ENCODE results near the gene CCT5.

Gene CCT5

DNA sequence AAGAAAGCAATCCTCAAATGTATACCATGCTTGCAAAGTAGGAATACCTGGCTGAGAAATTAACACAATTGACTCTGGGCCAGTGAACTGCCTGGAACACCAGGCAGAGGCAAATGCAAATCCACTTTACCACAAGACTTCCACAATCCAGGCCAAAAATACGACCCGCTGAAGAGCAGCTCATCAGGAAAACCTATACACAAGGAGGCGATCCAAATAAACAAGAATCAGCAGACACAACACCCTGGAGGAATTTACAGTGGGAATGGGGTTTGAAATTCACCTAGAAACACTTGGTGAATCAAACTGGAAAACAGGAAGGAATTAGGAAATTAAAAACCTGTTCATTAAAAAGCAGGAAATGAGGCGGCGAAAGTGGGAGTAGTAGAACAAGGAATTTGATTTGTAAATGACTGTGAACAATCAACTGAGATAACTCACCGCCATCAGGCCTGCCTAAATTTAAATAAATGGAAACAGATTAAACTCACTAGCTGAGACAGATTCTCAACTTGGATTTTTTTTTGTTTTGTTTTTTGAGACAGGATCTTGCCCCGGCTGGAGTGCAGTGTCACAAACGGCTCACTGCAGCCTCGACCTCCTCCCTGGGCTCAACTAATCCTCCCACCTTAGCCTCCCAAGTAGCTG is 41.7 kb downstream of the CCT5 start:
- no peak overlapping the region for H2BK5ac ChIP-seq (ENCODE audit: low read length)
- H3K4ac ChIP-seq (ENCODE audit: low read depth, low read length): no peak overlapping the region
- no peak overlapping the region for H3K56ac ChIP-seq (ENCODE audit: low read length)
- H3K79me2 ChIP-seq (ENCODE audit: control insufficient read depth, insufficient read depth, low read length): no peaks in the 10 kb centered on the region
- no peak overlapping the region for H3K18ac ChIP-seq (ENCODE audit: low read length)
- H2BK120ac ChIP-seq (ENCODE audit: low read depth, low read length): no peak overlapping the region
- no peak overlapping the region for H4K8ac ChIP-seq (ENCODE audit: low read depth, low read length)
- H3K9ac ChIP-seq (ENCODE audit: low read length): no peak overlapping the region
- H2BK15ac ChIP-seq (replicated peaks; ENCODE audit: low read depth): no peak overlapping the region
- no peak overlapping the region for H3K4me2 ChIP-seq (ENCODE audit: low read length)
- H3K4me1 ChIP-seq (ENCODE audit: control insufficient read depth, low read depth, low read length): no peaks in the 10 kb centered on the region
- no peak overlapping the region for H4K5ac ChIP-seq (ENCODE audit: low read length)
- no peak overlapping the region for H3K23ac ChIP-seq (ENCODE audit: low read length)
- no peak for DNase-seq
- no CpG with 5 or more reads among the region's 9 CpGs for WGBS (ENCODE audit: extremely low coverage, insufficient coverage, low lambda C conversion rate)
- H3K27me3 ChIP-seq (ENCODE audit: insufficient read depth, low read length, poor library complexity): no peaks in the 10 kb centered on the region
- no peaks in the 10 kb centered on the region for H3K79me1 ChIP-seq (ENCODE audit: low read length)
- H3K27ac ChIP-seq (ENCODE audit: low read depth, low read length): no peak overlapping the region
- no peak overlapping the region for H2AK5ac ChIP-seq (ENCODE audit: low read length)
- H3K36me3 ChIP-seq (ENCODE audit: control insufficient read depth, insufficient read depth, low read length): no peaks in the 10 kb centered on the region
- H3K4me3 ChIP-seq (ENCODE audit: low read length): no peak overlapping the region

DNA sequence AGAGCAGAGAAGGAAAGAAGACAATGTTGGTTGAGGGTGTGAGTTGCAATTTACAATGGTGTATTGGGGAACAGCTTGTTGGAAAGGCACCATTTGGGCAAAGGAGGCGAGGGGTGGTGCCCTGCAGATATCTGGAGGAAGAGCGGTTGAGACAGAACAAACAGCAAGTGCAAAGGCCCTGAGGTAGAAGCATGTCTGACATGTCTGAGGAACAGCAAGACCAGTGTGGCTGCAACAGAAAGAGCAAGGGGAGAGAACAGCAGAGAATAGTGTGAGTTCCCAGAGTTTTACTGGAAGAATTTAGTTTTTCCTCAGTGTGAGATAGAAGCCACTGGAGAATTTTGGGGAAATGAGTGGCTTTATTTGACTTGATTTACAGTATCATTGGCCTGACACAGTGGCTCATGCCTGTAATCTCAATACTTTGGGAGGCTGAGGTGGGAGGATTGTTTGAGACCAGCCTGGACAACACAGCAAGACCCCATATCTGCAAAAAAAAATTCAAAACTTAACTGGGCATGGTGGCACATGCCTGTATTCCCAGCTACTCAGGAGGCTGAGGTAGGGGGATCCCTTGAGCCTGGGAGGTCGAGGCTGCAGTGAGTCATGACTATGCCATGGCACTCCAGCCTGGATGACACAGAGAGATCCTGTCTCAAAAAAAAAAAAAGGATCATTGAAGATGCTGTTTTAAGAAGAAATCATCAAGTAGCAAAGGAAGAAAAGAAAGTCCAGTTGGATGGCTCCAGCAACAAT is 44.0 kb downstream of the CCT5 start:
- H4K8ac ChIP-seq (ENCODE audit: low read depth, low read length): no peak overlapping the region
- DNase-seq: no peak
- H3K4me3 ChIP-seq (ENCODE audit: low read length): no peak overlapping the region
- H3K79me1 ChIP-seq (ENCODE audit: low read length): no peaks in the 10 kb centered on the region
- no peaks in the 10 kb centered on the region for H3K36me3 ChIP-seq (ENCODE audit: control insufficient read depth, insufficient read depth, low read length)
- H2BK5ac ChIP-seq (ENCODE audit: low read length): no peak overlapping the region
- WGBS (ENCODE audit: extremely low coverage, insufficient coverage, low lambda C conversion rate): no CpG with 5 or more reads among the region's 3 CpGs
- H3K4ac ChIP-seq (ENCODE audit: low read depth, low read length): no peak overlapping the region
- no peak overlapping the region for H3K18ac ChIP-seq (ENCODE audit: low read length)
- H3K23ac ChIP-seq (ENCODE audit: low read length): no peak overlapping the region
- H2BK15ac ChIP-seq (replicated peaks; ENCODE audit: low read depth): no peak overlapping the region
- H2BK120ac ChIP-seq (ENCODE audit: low read depth, low read length): no peak overlapping the region
- H3K9ac ChIP-seq (ENCODE audit: low read length): no peak overlapping the region
- no peaks in the 10 kb centered on the region for H3K79me2 ChIP-seq (ENCODE audit: control insufficient read depth, insufficient read depth, low read length)
- no peak overlapping the region for H3K4me2 ChIP-seq (ENCODE audit: low read length)
- no peak overlapping the region for H4K5ac ChIP-seq (ENCODE audit: low read length)
- no peaks in the 10 kb centered on the region for H3K4me1 ChIP-seq (ENCODE audit: control insufficient read depth, low read depth, low read length)
- no peaks in the 10 kb centered on the region for H3K27me3 ChIP-seq (ENCODE audit: insufficient read depth, low read length, poor library complexity)
- no peak overlapping the region for H3K56ac ChIP-seq (ENCODE audit: low read length)
- no peak overlapping the region for H3K27ac ChIP-seq (ENCODE audit: low read depth, low read length)
- no peak overlapping the region for H2AK5ac ChIP-seq (ENCODE audit: low read length)

DNA sequence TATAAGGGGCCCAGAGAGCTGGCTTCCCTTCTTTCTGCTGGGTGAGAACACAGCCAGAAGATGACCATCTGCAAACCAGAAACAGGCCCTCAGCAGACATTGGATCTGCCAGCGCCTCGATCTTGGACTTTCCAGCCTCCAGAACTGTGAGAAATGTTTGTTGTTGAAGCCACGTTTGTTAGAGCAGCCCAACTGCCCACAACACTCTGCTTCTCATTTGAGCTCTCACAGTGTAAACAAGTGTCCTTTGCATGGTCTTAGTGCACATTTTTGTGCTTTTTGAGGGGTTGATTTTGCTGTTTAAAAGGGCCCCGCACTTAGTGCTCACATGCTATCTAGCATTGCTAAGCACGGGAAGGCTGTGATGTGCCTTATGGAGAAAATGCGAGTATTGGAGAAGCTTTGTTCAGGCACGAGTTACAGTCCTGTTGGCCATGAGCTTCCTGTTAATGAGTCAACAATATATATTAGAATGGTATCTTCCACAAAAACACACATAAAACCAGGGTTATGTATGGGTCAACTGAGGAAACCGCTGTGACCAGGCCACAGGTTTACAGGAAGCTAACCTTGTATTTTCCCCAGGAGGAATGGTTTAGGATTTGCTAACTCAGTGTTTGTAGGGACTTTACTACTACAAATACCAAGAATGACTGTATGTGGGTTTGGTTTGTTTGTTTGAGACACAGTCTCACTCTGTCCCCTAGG is 45.7 kb downstream of the CCT5 start:
- no peak overlapping the region for H4K8ac ChIP-seq (ENCODE audit: low read depth, low read length)
- no peak overlapping the region for H3K23ac ChIP-seq (ENCODE audit: low read length)
- H2BK15ac ChIP-seq (replicated peaks; ENCODE audit: low read depth): no peak overlapping the region
- H3K27ac ChIP-seq (ENCODE audit: low read depth, low read length): no peak overlapping the region
- no peak overlapping the region for H3K4me2 ChIP-seq (ENCODE audit: low read length)
- no peak overlapping the region for H2BK120ac ChIP-seq (ENCODE audit: low read depth, low read length)
- H3K4me1 ChIP-seq (ENCODE audit: control insufficient read depth, low read depth, low read length): no peaks in the 10 kb centered on the region
- no peaks in the 10 kb centered on the region for H3K27me3 ChIP-seq (ENCODE audit: insufficient read depth, low read length, poor library complexity)
- DNase-seq: no peak
- H3K4me3 ChIP-seq (ENCODE audit: low read length): no peak overlapping the region
- H3K4ac ChIP-seq (ENCODE audit: low read depth, low read length): no peak overlapping the region
- H3K79me1 ChIP-seq (ENCODE audit: low read length): no peaks in the 10 kb centered on the region
- no peak overlapping the region for H2AK5ac ChIP-seq (ENCODE audit: low read length)
- no CpG with 5 or more reads among the region's 8 CpGs for WGBS (ENCODE audit: extremely low coverage, insufficient coverage, low lambda C conversion rate)
- no peaks in the 10 kb centered on the region for H3K79me2 ChIP-seq (ENCODE audit: control insufficient read depth, insufficient read depth, low read length)
- H3K36me3 ChIP-seq (ENCODE audit: control insufficient read depth, insufficient read depth, low read length): no peaks in the 10 kb centered on the region
- no peak overlapping the region for H2BK5ac ChIP-seq (ENCODE audit: low read length)
- H3K18ac ChIP-seq (ENCODE audit: low read length): no peak overlapping the region
- H3K9ac ChIP-seq (ENCODE audit: low read length): no peak overlapping the region
- no peak overlapping the region for H3K56ac ChIP-seq (ENCODE audit: low read length)
- no peak overlapping the region for H4K5ac ChIP-seq (ENCODE audit: low read length)

DNA sequence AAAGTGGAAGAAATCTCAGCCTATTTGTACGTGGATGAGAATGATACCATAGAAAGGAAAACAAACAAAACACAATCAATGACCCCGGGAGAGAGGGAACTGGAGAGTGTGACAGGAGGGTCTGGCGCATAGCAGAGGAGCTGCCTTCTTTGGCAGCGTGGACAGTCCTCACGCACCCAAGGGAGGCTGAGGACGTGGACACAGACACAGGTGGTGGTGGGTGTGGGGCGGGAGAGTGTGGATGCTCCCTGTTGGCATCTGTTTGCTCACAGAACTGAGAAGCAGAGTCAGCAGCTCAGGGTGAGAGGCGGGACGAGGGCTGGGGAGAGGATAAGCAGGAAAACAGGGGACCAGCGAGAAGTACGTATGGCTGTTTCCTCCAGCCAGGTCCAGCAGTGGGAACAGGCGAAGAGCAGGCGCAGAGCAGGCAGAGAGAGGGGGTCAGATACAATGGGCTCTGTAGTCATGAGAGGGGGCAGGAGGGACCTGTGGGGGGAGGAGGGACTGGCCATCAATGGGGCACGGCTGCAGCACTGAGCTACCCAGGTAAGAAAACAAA is 47.6 kb downstream of the CCT5 start:
- H3K27me3 ChIP-seq (ENCODE audit: insufficient read depth, low read length, poor library complexity): no peaks in the 10 kb centered on the region
- H3K23ac ChIP-seq (ENCODE audit: low read length): peak overlapping the region; percentile 37
- H3K4me1 ChIP-seq (ENCODE audit: control insufficient read depth, low read depth, low read length): no peaks in the 10 kb centered on the region
- no peak overlapping the region for H2AK5ac ChIP-seq (ENCODE audit: low read length)
- no peak overlapping the region for H3K56ac ChIP-seq (ENCODE audit: low read length)
- H3K79me1 ChIP-seq (ENCODE audit: low read length): no peaks in the 10 kb centered on the region
- no peak overlapping the region for H2BK120ac ChIP-seq (ENCODE audit: low read depth, low read length)
- no peaks in the 10 kb centered on the region for H3K36me3 ChIP-seq (ENCODE audit: control insufficient read depth, insufficient read depth, low read length)
- H3K9ac ChIP-seq (ENCODE audit: low read length): no peak overlapping the region
- no peak overlapping the region for H4K8ac ChIP-seq (ENCODE audit: low read depth, low read length)
- DNase-seq: no peak
- H2BK15ac ChIP-seq (replicated peaks; ENCODE audit: low read depth): no peak overlapping the region
- H3K27ac ChIP-seq (ENCODE audit: low read depth, low read length): no peak overlapping the region
- no peak overlapping the region for H3K4ac ChIP-seq (ENCODE audit: low read depth, low read length)
- no peaks in the 10 kb centered on the region for H3K79me2 ChIP-seq (ENCODE audit: control insufficient read depth, insufficient read depth, low read length)
- no peak overlapping the region for H3K4me3 ChIP-seq (ENCODE audit: low read length)
- no peak overlapping the region for H3K18ac ChIP-seq (ENCODE audit: low read length)
- WGBS (ENCODE audit: extremely low coverage, insufficient coverage, low lambda C conversion rate): no CpG with 5 or more reads among the region's 14 CpGs
- no peak overlapping the region for H3K4me2 ChIP-seq (ENCODE audit: low read length)
- H2BK5ac ChIP-seq (ENCODE audit: low read length): no peak overlapping the region
- no peak overlapping the region for H4K5ac ChIP-seq (ENCODE audit: low read length)

DNA sequence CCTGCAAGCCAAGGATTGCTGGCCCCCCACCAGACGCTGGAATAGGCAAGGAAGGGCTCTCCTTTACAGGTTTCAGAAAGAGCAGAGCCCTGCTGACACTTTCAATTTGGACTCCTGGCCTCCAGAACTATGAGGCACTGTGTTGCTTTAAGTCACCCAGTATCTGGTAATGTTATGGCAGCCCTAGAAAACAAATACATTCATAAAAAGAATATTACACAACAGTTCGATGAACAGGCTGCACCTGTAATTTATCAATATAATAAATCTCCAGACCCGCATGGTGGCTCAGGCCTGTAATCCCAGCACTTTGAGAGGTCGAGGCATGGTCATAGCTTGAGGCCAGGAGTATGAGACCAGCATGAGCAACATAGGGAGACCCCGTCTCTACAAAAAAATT is 50.2 kb downstream of the CCT5 start:
- Histone ChIP-seq H3K79me2 (ENCODE audit: control insufficient read depth, insufficient read depth, low read length) (no peaks in the 10 kb centered on the region), H3K36me3 (ENCODE audit: control insufficient read depth, insufficient read depth, low read length) (no peaks in the 10 kb centered on the region), H4K8ac (ENCODE audit: low read depth, low read length) (no peak overlapping the region), H4K5ac (ENCODE audit: low read length) (no peak overlapping the region), H3K27ac (ENCODE audit: low read depth, low read length) (no peak overlapping the region), H3K56ac (ENCODE audit: low read length) (no peak overlapping the region), H3K23ac (ENCODE audit: low read length) (no peak overlapping the region), H2BK5ac (ENCODE audit: low read length) (no peak overlapping the region), H2AK5ac (ENCODE audit: low read length) (no peak overlapping the region), H3K4me1 (ENCODE audit: control insufficient read depth, low read depth, low read length) (no peaks in the 10 kb centered on the region), H3K18ac (ENCODE audit: low read length) (no peak overlapping the region), H3K4ac (ENCODE audit: low read depth, low read length) (no peak overlapping the region), H2BK15ac (replicated peaks; ENCODE audit: low read depth) (no peak overlapping the region), H2BK120ac (ENCODE audit: low read depth, low read length) (no peak overlapping the region), H3K9ac (ENCODE audit: low read length) (no peak overlapping the region), H3K4me3 (ENCODE audit: low read length) (no peak overlapping the region), H3K4me2 (ENCODE audit: low read length) (no peak overlapping the region), H3K27me3 (ENCODE audit: insufficient read depth, low read length, poor library complexity) (no peaks in the 10 kb centered on the region), H3K79me1 (ENCODE audit: low read length) (no peaks in the 10 kb centered on the region)
- no CpG with 5 or more reads among the region's 5 CpGs for WGBS (ENCODE audit: extremely low coverage, insufficient coverage, low lambda C conversion rate)
- no peak for DNase-seq

Measured in mesendoderm (in vitro differentiated cells).